Body of pancreas (tissue), 4 donors: ENCODE results near the gene PDE4D.

Experiments
- CTCF ChIP-seq, 7 experiments: fragments of 450-650 bp in 4 of 7; fragments of 200-600 bp in 3 of 7; sonication (generic) in 3 of 7; IDR thresholded peaks; one replicate each; pipeline ENCODE4 v1.5.1; 2016 to 2019; ENCODE audit warnings: antibody characterized with exemption in 7 of 7
- POLR2A ChIP-seq, 3 donors: fragments of 450-650 bp; IDR thresholded peaks; one replicate each; pipeline ENCODE4 v1.6.1; 2016; ENCODE audit warnings: antibody characterized with exemption in 3 of 3, mild to moderate bottlenecking in 2 of 3

- TF ChIP-seq CTCF (IDR thresholded peaks at IDR 0.05) = no peak
- TF ChIP-seq POLR2A (IDR thresholded peaks at IDR 0.05) = no peak
Observed at GRCh38 chr5:59041355-59041754, 852.2 kb downstream of the PDE4D start.
